Activated naive CD4-positive, alpha-beta T cell treated with anti-CD3 and anti-CD28 coated beads, Interleukin-2, amount 50 U/mL, for 72 hours (primary cell): ENCODE data around the gene BANP. TPM values are rescaled to one million over a fixed set of nuclear protein-coding genes. Genes with fewer than 3 reads are reported as not detected.

Source experiments
- ATAC-seq, 2 donors: fragments of 150-1000 bp; cut with Tn5 transposase; 2 replicates each; pipeline ENCODE4 v1.10.0; 2021; ENCODE audit warnings: mild to moderate bottlenecking in 2 of 2, moderate library complexity in 2 of 2
- DNase-seq, 2 donors: peaks; one replicate each; pipeline ENCODE4 v3.0.0; 2021 to 2022; ENCODE audit warnings: low spot score in 2 of 2
- H3K27ac Mint-ChIP-seq, 2 donors: one replicate each; pipeline ENCODE4 v1.8.0; 2022; ENCODE audit warnings: mild to moderate bottlenecking in 2 of 2, mixed read lengths in 2 of 2
- H3K36me3 Mint-ChIP-seq, 2 donors: one replicate each; pipeline ENCODE4 v1.8.0; 2022; ENCODE audit warnings: mixed read lengths in 2 of 2
- H3K9me3 Mint-ChIP-seq, 2 donors: one replicate each; pipeline ENCODE4 v1.8.0; 2022; ENCODE audit warnings: mixed read lengths in 2 of 2
- total RNA-seq, 2 donors: library from RNA; stranded (reverse); gene quantifications; one replicate each; pipeline ENCODE4 v1.2.3, GENCODE V29; 2022

The BANP gene
- total RNA-seq, 2 donors from 2014 or later: 44.6 to 46.8 TPM

DNA sequence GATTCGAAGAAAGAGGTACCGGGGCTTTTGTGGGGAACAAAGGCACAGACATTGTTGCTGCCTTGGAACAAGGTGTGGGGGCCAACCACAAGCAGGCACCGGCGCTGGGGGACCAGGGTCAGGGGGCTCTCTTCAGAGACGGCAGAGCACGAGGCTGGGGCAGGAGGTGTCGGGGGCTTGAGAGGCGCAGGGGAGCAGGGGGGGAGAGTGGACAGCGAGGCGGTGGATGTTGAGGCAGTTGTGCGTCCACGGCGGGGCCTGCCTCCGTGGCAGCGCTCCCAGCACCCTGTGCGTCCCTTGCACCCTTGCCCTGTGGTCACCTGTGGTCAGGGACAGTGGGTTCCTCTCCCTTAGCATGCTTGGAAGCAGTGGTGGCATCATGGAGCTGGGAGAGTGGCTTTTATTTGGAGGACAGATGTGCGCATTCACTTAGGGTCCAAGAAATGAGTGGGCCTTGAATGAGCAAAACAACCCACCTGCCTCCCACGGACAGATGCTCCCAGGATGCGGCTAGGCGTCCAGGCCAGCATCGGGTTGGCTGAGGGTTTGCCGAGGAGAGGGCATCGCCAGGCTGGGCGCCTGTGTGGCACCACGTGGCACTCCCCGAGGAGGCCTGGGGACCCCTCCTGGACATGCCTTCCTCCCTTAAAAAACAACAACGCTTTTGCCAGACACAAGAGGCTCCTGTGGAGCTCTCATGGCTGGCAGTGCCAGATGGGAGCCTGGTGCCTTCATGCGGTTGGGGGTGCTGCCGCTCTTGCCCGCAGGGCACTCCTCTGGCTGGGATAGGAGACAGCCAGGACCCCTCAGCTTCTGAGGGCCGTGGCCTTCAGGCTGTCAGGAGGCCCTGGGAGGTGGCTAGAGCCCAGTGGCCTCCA is 113.0 kb downstream of the BANP start:
- Mint-ChIP-seq H3K36me3 (no peaks in the 10 kb centered on the region), H3K27ac (peak overlapping the region in 1 of 2 donors; percentile 72), H3K9me3 (no peaks in the 10 kb centered on the region)
- DNase-seq (no peak), ATAC-seq (no peak)

GRCh38 chr16:88064889-88065746 is 113.9 kb downstream of the BANP start:
- Mint-ChIP-seq H3K36me3 (peaks cover 0 to 5% of the 10 kb centered on the region in 2 donors), H3K9me3 (no peaks in the 10 kb centered on the region), H3K27ac (peak overlapping the region; percentile 50 to 70)
- DNase-seq (no peak), ATAC-seq (no peak)

- Mint-ChIP-seq H3K9me3 (no peaks in the 10 kb centered on the region), H3K36me3 (peaks cover 0 to 5% of the 10 kb centered on the region in 2 donors), H3K27ac (peak overlapping the region in 1 of 2 donors; percentile 70)
- no peak for DNase-seq
- ATAC-seq: no peak
These were observed 114.5 kb downstream of the BANP start for GRCh38 chr16:88065747-88066142.

GRCh38 chr16:88066234-88066633 is 115.0 kb downstream of the BANP start:
- ATAC-seq: no peak
- DNase-seq: no peak
- Mint-ChIP-seq H3K27ac (peak overlapping the region in 1 of 2 donors; percentile 23), H3K36me3 (peaks cover 0 to 5% of the 10 kb centered on the region in 2 donors), H3K9me3 (no peaks in the 10 kb centered on the region)

GRCh38 chr16:88066680-88067529 is 115.7 kb downstream of the BANP start:
- DNase-seq: no peak
- no peak for ATAC-seq
- Mint-ChIP-seq H3K27ac (peak overlapping the region; percentile 22 to 23), H3K9me3 (no peaks in the 10 kb centered on the region), H3K36me3 (peaks cover 0 to 5% of the 10 kb centered on the region in 2 donors)

DNA sequence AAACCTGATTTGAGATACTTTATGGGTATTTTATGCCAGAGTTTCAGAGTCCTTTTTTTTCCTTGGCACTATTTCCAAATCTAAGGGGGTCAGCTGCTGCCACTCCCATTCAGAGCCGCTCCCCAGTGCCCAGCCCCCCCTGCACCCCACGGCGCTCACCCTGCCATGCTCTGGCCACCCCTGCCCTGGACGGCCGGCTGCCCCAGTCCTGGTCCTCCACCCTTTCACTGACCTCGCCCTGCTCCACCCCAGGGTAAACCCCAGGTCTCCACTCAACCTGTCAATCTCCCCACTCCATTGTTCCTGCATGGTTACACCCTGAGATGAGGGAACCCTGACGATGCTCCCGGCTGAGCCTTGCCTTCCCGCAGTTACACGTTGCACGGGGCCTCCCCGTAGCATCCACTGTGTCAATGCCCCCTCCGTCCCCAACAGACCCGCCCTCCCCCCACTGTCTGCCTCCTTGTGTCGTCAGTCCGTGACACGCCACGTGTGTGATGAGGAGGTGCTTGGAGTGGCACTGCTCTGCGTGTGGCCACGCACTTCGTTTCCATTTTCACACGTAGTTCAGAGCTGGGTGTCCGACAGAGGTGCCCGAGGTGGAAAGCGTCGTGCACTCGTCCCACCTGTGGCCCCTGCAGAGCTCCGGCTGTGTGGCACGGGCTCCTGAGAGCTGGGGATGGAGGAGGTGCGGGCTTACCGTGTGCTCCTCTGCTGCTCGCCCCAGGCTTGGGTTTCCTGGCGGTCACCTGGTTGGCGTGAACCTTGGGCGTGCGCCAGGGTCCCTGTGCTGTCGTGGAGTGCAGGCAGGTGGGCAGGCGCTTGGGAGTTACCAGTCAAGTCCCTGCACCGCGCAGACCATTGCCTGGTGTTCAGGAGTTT is 116.5 kb downstream of the BANP start:
- Mint-ChIP-seq H3K27ac (peak overlapping the region in 1 of 2 donors; percentile 47), H3K9me3 (no peaks in the 10 kb centered on the region), H3K36me3 (peaks cover 0 to 5% of the 10 kb centered on the region in 2 donors)
- ATAC-seq: no peak
- DNase-seq: no peak

DNA sequence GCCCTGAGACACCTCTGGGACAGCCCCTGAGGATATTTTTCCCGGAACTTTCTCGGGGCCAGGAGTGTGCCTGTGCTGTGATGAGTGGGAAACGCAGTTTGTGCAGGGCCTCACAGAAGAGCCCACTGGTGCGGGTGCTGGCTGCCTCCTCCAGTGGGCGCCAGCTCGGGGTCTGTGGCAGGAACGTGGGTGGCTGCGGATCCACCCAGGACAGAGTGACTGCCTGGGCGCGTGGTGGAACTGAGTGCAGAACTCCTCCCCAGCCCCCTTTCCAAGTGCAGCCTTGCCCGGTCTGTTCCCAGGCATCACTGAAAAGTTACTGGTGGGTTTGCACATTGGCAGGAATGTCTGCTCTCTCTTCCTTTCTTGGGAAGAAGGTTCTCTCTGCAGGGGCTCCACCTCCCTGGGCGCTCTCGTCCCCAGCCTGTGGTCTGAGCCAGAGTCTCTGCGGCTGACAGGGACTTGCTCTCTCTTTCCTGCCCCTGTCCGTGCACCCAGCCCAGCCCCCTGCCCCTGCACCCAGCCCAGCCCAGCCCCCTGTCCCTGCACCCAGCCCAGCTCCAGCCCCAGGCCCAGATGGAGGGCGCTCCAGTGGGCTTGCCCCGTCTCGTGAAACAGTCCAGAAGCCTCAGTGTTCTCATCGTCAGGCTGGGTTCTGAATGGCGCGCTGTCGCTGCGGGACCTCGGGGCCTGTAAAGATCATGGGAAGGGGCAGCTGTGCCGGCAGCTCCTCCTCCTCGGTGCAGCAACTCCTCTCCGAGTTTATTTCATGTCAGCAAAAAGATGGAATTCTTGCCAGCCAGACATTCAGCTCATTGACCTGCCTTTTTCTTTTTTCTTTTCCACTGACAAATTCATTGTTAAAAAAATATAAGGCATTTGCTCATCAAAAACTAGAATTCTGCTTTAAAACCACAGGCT is 117.5 kb downstream of the BANP start:
- Mint-ChIP-seq H3K9me3 (no peaks in the 10 kb centered on the region), H3K36me3 (peaks cover 0 to 5% of the 10 kb centered on the region in 2 donors), H3K27ac (no peak overlapping the region)
- ATAC-seq: no peak
- DNase-seq: no peak

- ATAC-seq: no peak
- H3K9me3 Mint-ChIP-seq: no peaks in the 10 kb centered on the region
- H3K27ac Mint-ChIP-seq: peak overlapping the region; percentile 11 to 53
- peaks cover 0 to 5% of the 10 kb centered on the region in 2 donors for H3K36me3 Mint-ChIP-seq
- DNase-seq: no peak
These were observed 118.3 kb downstream of the BANP start for GRCh38 chr16:88069397-88070168.

GRCh38 chr16:88070341-88070740 is 119.1 kb downstream of the BANP start:
- ATAC-seq (no peak), DNase-seq (no peak)
- peaks cover 0 to 5% of the 10 kb centered on the region in 2 donors for H3K36me3 Mint-ChIP-seq
- H3K27ac Mint-ChIP-seq: peak overlapping the region in 1 of 2 donors; percentile 11
- H3K9me3 Mint-ChIP-seq: no peaks in the 10 kb centered on the region

- H3K9me3 Mint-ChIP-seq: no peaks in the 10 kb centered on the region
These were observed 119.9 kb downstream of the BANP start for GRCh38 chr16:88070989-88071625.

DNA sequence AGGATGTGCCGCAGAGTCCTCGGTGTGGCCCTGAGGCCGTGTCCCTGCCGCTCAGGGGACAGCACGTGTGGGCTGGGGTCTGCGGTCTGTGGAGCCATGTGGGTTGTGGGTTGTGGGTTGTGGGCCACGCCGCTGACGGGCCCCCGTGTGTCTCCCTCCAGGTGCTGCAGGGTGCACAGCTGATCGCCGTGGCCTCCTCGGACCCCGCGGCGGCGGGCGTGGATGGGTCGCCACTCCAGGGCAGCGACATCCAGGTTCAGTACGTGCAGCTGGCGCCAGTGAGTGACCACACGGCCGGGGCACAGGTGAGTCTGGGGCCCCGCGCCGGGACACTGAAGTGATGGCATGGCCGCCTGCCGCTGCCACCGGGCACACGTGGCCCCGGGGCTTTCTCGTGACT is 120.7 kb downstream of the BANP start:
- Mint-ChIP-seq H3K36me3 (peaks cover 5% of the 10 kb centered on the region in 2 donors), H3K9me3 (no peaks in the 10 kb centered on the region), H3K27ac (peak overlapping the region in 1 of 2 donors; percentile 83)
- ATAC-seq (no peak), DNase-seq (no peak)

More at GRCh38 chr16:88070989-88071625, 119.9 kb downstream of the BANP start:
- Mint-ChIP-seq H3K36me3 (peaks cover 0 to 5% of the 10 kb centered on the region in 2 donors), H3K27ac (no peak overlapping the region)
- no peak for DNase-seq
- no peak for ATAC-seq

- Mint-ChIP-seq H3K36me3 (peaks cover 5% of the 10 kb centered on the region in 2 donors), H3K9me3 (no peaks in the 10 kb centered on the region)
- no peak for ATAC-seq
These were observed 121.4 kb downstream of the BANP start for GRCh38 chr16:88072571-88073001.

GRCh38 chr16:88073201-88073721 is 122.0 kb downstream of the BANP start:
- no peak for ATAC-seq
- Mint-ChIP-seq H3K9me3 (no peaks in the 10 kb centered on the region), H3K27ac (no peak overlapping the region), H3K36me3 (peaks cover 11 to 12% of the 10 kb centered on the region in 2 donors)
- no peak for DNase-seq

More at GRCh38 chr16:88072571-88073001, 121.4 kb downstream of the BANP start:
- no peak for DNase-seq
- H3K27ac Mint-ChIP-seq: no peak overlapping the region
